CD4-positive, alpha-beta memory T cell (primary cell): ENCODE data around the gene NPBWR2. TPM values are rescaled to one million over a fixed set of nuclear protein-coding genes. Genes with fewer than 3 reads are reported as not detected.

ENCODE experiments used
- CTCF ChIA-PET: fragments of 350-600 bp; sonication (Branson Sonifier 250); formaldehyde crosslinking; loops from one replicate; lab custom pipeline; 2021; ENCODE audit warnings: inconsistent platforms; ENCODE audit not compliant: partially characterized antibody; lab: Charles Lee
- POLR2A ChIA-PET: fragments of 350-600 bp; sonication (Branson Sonifier 250); formaldehyde crosslinking; loops from one replicate; lab custom pipeline; 2021; ENCODE audit not compliant: partially characterized antibody; lab: Charles Lee
- DNase-seq, 5 donors: peaks; one replicate each; pipeline versions ENCODE4 v3.0.0 to v3.0.0-alpha.2; 2020 to 2022; ENCODE audit warnings: mixed read lengths in 1 of 5
- H3K27ac ChIP-seq: one replicate; pipeline ENCODE4 v1.7.0; 2013; ENCODE audit warnings: low read depth, low read length
- H3K27me3 ChIP-seq: 2 replicates; pipeline ENCODE4 v1.7.0; 2013; ENCODE audit warnings: mild to moderate bottlenecking, low read length, moderate library complexity; ENCODE audit not compliant: insufficient read depth
- H3K36me3 ChIP-seq: 2 replicates; pipeline ENCODE4 v1.7.0; 2013; ENCODE audit warnings: mild to moderate bottlenecking, low read length, moderate library complexity; ENCODE audit not compliant: insufficient read depth
- H3K4me1 ChIP-seq: 2 replicates; pipeline ENCODE4 v1.7.0; 2013; ENCODE audit warnings: mild to moderate bottlenecking, low read length, moderate library complexity; ENCODE audit not compliant: insufficient read depth
- H3K4me3 ChIP-seq, 2 donors: one replicate each; pipeline ENCODE4 v1.7.0; 2013; ENCODE audit warnings: low read length in 2 of 2, mild to moderate bottlenecking in 1 of 2
- H3K9me3 ChIP-seq, 2 donors: one replicate each; pipeline ENCODE4 v1.7.0; 2013; ENCODE audit warnings: low read length in 2 of 2, control low read depth in 1 of 2; ENCODE audit not compliant: control insufficient read depth in 1 of 2
- H3K27ac Mint-ChIP-seq, 7 donors: one replicate each; pipeline ENCODE4 v1.8.0; 2020 to 2021; ENCODE audit warnings: mixed read lengths in 7 of 7, mild to moderate bottlenecking in 6 of 7, inconsistent platforms in 3 of 7, moderate library complexity in 3 of 7
- H3K27me3 Mint-ChIP-seq, 2 donors: one replicate each; pipeline ENCODE4 v1.8.0; 2020 to 2021; ENCODE audit warnings: mixed read lengths in 2 of 2
- H3K36me3 Mint-ChIP-seq, 2 donors: one replicate each; pipeline ENCODE4 v1.8.0; 2020 to 2021; ENCODE audit warnings: mixed read lengths in 2 of 2, inconsistent platforms in 1 of 2, mild to moderate bottlenecking in 1 of 2
- H3K4me1 Mint-ChIP-seq, 4 donors: one replicate each; pipeline ENCODE4 v1.8.0; 2020 to 2021; ENCODE audit warnings: mixed read lengths in 4 of 4, mild to moderate bottlenecking in 1 of 4
- H3K4me3 Mint-ChIP-seq, 8 donors: one replicate each; pipeline ENCODE4 v1.8.0; 2020 to 2021; ENCODE audit warnings: mixed read lengths in 8 of 8, mild to moderate bottlenecking in 7 of 8, moderate library complexity in 6 of 8, inconsistent platforms in 3 of 8
- H3K9me3 Mint-ChIP-seq, 8 donors: one replicate each; pipeline ENCODE4 v1.8.0; 2020 to 2021; ENCODE audit warnings: mixed read lengths in 8 of 8, mild to moderate bottlenecking in 5 of 8, inconsistent platforms in 3 of 8, moderate library complexity in 1 of 8
- intact Hi-C: fragments of 100-400 bp; cut with micrococcal nuclease; formaldehyde crosslinking; loops from one replicate; pipeline ENCODE4 v1.15.1; 2023
- polyA plus RNA-seq, 2 donors: library from polyadenylated mRNA; unstranded; fragments of 300-500 nt; fragmentation: Illumina TruSeq; gene quantifications; one replicate each; pipeline ENCODE4 v1.2.3, GENCODE V29; 2021
- total RNA-seq, 2 experiments: library from RNA; stranded (reverse); gene quantifications; one replicate each; pipeline ENCODE4 v1.2.3, GENCODE V29; 2021

The NPBWR2 gene
- total and polyA plus RNA-seq, 4 experiments from 2014 or later: not detected

DNA sequence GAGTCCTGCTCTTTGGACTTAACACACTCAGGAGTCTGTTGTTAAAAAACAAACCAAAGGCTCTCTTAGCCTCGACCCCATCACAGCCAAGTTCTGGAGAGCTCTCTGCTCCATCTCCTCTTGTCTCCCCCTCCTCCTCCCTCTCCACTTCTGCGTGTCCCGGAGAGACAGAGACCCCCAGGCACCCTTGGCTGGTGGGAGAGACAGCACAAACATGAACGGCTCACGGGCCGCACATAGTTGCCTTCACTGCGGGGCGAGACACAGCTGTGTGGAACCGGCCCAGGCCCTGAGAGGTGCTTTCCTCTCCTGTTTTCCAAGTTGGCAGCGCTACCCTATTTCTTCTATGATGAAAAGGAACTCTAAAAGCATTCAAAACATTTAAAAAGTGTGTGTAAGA is 33.6 kb upstream of the NPBWR2 start:
- peaks cover 0 to 4% (median under 1%) of the 10 kb centered on the region in 4 donors for H3K4me1 Mint-ChIP-seq
- Histone ChIP-seq H3K4me1 (no peaks in the 10 kb centered on the region), H3K9me3 (no peaks in the 10 kb centered on the region), H3K27ac (no peak overlapping the region), H3K27me3 (no peaks in the 10 kb centered on the region), H3K4me3 (no peak overlapping the region), H3K36me3 (no peaks in the 10 kb centered on the region)
- peaks cover 0 to 11% (median 9%) of the 10 kb centered on the region in 8 donors for H3K9me3 Mint-ChIP-seq
- intact Hi-C loops: no loop called here
- no peak overlapping the region for H3K27ac Mint-ChIP-seq
- peak overlapping the region in 1 of 8 donors; percentile 20 for H3K4me3 Mint-ChIP-seq
- peaks cover 5 to 8% of the 10 kb centered on the region in 2 donors for H3K27me3 Mint-ChIP-seq
- POLR2A ChIA-PET: no interaction called here
- no peaks in the 10 kb centered on the region for H3K36me3 Mint-ChIP-seq
- CTCF ChIA-PET: interaction anchor here (2.2 kb wide), 1 partner anchor 20 kb away, joined by 8 read pairs; no protein-coding TSS in a partner anchor
- DNase-seq: no peak

DNA sequence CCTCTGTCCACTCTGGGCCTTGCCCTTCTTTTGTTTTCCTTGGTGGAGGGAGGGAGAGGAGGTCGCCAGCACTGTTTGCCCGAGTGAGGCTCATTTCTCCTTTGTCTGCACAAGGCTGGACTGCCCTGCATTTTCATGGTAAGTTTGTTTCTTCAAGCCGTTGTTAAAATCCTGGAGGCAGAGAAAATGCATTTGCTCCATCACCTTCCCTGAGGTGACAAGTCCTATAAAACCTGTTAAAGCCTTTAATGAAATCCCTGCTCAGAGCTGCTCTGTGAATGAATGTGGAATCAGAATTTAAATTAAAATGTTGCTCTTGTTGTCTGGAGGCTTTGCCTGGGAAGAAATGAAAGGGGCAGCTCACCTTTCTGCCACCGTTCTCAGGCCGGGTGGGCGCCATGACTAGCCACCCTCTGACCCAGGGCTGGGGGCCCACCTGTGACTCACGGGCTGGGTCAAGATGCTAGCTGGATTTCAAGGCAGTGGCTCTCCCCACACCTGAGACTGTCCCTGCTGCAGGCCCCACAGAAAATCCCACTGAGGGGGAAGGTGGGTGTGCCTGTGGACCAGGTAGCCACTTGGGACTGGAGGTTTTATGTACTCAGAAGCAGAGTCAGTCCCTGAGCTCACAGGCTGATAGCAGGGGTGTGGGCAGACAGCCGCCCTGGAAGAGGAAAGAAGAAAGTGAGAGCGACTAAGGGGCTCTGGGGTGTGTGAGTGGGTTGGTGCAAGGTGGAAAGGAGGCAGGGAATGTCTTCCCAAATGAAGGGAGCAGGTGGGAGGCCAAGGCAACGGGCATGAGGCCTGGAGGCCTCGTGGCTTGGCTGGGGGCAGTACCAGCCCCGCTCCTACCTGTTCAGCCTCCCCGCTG is 32.9 kb upstream of the NPBWR2 start:
- Mint-ChIP-seq H3K9me3 (peaks cover 0 to 12% (median 7%) of the 10 kb centered on the region in 8 donors), H3K36me3 (no peaks in the 10 kb centered on the region), H3K27me3 (peaks cover 5 to 10% of the 10 kb centered on the region in 2 donors), H3K4me3 (no peak overlapping the region), H3K27ac (peak overlapping the region in 1 of 7 donors; percentile 15), H3K4me1 (peaks cover 0 to 4% (median under 1%) of the 10 kb centered on the region in 4 donors)
- Histone ChIP-seq H3K4me1 (no peaks in the 10 kb centered on the region), H3K27ac (no peak overlapping the region), H3K27me3 (no peaks in the 10 kb centered on the region), H3K4me3 (no peak overlapping the region), H3K9me3 (no peaks in the 10 kb centered on the region), H3K36me3 (no peaks in the 10 kb centered on the region)
- CTCF ChIA-PET: interaction anchor here (2.2 kb wide), 1 partner anchor 20 kb away, joined by 8 read pairs; no protein-coding TSS in a partner anchor
- POLR2A ChIA-PET: no interaction called here
- intact Hi-C loops: no loop called here
- DNase-seq: no peak

DNA sequence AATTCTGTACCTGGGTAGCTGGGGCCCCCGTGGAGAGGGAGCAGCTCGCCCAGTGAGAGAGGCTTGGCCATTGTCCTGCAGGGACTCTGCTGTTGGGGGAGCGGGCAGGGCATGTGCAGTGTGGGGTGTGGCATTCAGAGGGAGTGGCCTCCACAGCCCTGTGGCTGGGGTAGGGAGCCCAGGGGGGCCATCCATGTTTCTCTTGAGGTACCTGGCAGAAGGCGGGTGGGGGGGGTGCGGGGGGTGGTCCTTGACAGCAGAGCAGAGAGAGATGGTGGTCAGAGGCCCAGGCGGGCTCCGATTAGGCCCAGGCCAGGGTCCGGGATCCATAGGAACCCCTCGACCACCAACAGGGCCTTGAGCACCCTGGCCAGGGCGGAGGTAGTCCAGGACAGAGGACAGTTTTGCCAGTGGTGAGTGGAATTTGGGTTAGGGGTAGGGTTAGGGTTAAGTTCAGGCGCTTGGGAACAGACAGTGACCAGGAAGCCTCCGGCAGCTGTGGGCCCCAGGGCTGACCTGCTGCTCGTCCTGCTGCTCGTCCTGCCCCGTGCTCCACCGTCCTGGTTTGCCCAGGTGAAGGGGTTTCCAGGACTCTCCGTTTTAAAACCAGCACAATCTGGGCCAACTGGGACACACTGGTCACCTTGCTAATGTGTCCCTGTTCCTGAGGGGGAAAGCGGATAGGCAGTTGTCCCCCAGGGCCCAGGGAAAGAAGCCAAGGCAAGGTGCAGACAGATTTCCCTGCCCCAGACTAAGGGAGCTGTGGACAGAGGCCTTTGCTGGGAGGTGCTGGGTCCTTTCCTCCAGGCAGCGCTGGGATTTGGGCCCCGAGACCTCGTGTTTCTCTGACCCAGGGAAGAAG is 32.1 kb upstream of the NPBWR2 start:
- Histone ChIP-seq H3K4me3 (no peak overlapping the region), H3K4me1 (no peaks in the 10 kb centered on the region), H3K27ac (no peak overlapping the region), H3K36me3 (no peaks in the 10 kb centered on the region), H3K27me3 (no peaks in the 10 kb centered on the region), H3K9me3 (no peaks in the 10 kb centered on the region)
- H3K9me3 Mint-ChIP-seq: peaks cover 0 to 6% (median 2%) of the 10 kb centered on the region in 8 donors
- no peak for DNase-seq
- H3K4me1 Mint-ChIP-seq: peaks cover 0 to 4% (median under 1%) of the 10 kb centered on the region in 4 donors
- H3K27me3 Mint-ChIP-seq: peaks cover 5 to 10% of the 10 kb centered on the region in 2 donors
- CTCF ChIA-PET: no interaction called here
- H3K36me3 Mint-ChIP-seq: no peaks in the 10 kb centered on the region
- intact Hi-C loops: no loop called here
- POLR2A ChIA-PET: no interaction called here
- H3K27ac Mint-ChIP-seq: no peak overlapping the region
- H3K4me3 Mint-ChIP-seq: no peak overlapping the region

DNA sequence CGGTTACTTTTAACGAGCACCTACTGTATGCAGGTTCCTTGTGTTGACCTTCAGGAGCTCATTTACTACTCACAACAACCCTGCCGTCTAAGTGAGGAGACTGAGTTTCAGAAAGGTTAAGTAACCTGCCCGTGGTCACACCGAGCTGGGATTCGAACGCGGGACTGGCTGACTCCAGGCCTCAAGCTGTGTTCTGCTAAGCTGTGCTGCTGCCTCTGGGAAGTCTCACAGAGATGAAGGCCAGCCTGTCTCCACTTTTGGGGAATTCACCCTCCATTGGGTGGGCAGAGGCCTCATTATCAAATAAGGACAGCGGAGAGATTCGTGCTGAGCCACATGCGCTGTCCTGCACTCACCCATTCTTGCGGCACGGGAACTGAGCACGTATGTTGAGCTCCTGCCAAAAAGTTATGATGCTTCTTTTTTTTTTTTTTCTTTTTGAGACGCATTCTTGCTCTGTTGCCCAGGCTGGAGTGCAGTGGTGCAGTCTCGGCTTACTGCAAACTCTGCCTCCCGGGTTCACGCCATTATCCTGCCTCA is 31.0 kb upstream of the NPBWR2 start:
- no peaks in the 10 kb centered on the region for H3K36me3 ChIP-seq

DNA sequence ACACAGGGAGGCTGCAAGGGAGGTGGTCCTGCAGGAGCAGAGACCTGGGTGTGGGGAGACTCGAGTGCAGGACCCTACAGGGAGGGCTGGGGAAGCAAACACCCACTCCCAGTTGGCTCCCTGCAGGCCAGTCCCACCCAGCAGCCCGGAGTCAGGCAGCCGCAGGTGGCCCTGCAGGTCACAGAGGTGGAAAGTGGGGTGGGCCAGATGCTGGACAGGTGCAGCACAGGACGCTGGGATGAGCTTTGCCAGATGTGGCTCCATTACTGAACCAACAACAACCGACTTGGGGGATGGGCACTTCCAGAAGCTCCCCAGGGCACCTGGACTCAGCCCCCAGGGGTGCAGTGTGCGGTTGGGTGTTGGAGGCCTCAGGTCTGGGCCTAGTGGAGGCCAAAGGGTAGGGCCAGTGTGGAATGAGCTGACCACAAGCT is 30.2 kb upstream of the NPBWR2 start:
- Mint-ChIP-seq H3K9me3 (peaks cover 0 to 3% (median 0%) of the 10 kb centered on the region in 8 donors), H3K4me3 (no peak overlapping the region), H3K4me1 (peaks cover 0 to 4% (median 0%) of the 10 kb centered on the region in 4 donors), H3K36me3 (no peaks in the 10 kb centered on the region), H3K27me3 (peaks cover 2 to 9% of the 10 kb centered on the region in 2 donors), H3K27ac (no peak overlapping the region)
- intact Hi-C loops: no loop called here
- no peak for DNase-seq
- no peaks in the 10 kb centered on the region for H3K4me1 ChIP-seq
- POLR2A ChIA-PET: no interaction called here
- H3K27me3 ChIP-seq: no peaks in the 10 kb centered on the region
- H3K36me3 ChIP-seq: no peaks in the 10 kb centered on the region
- H3K9me3 ChIP-seq: no peaks in the 10 kb centered on the region
- CTCF ChIA-PET: no interaction called here
- no peak overlapping the region for H3K27ac ChIP-seq
- H3K4me3 ChIP-seq: no peak overlapping the region

More for the DNA sequence above, 31.0 kb upstream of the NPBWR2 start:
- Histone ChIP-seq H3K27ac (no peak overlapping the region), H3K4me1 (no peaks in the 10 kb centered on the region), H3K27me3 (no peaks in the 10 kb centered on the region), H3K4me3 (no peak overlapping the region), H3K9me3 (no peaks in the 10 kb centered on the region)
- Mint-ChIP-seq H3K4me1 (peaks cover 0 to 4% (median 0%) of the 10 kb centered on the region in 4 donors), H3K4me3 (no peak overlapping the region), H3K27me3 (peaks cover 2 to 9% of the 10 kb centered on the region in 2 donors), H3K9me3 (peaks cover 0 to 3% (median 0%) of the 10 kb centered on the region in 8 donors), H3K27ac (no peak overlapping the region), H3K36me3 (no peaks in the 10 kb centered on the region)
- intact Hi-C loops: no loop called here
- ChIA-PET POLR2A (no interaction called here), CTCF (no interaction called here)
- DNase-seq: no peak

DNA sequence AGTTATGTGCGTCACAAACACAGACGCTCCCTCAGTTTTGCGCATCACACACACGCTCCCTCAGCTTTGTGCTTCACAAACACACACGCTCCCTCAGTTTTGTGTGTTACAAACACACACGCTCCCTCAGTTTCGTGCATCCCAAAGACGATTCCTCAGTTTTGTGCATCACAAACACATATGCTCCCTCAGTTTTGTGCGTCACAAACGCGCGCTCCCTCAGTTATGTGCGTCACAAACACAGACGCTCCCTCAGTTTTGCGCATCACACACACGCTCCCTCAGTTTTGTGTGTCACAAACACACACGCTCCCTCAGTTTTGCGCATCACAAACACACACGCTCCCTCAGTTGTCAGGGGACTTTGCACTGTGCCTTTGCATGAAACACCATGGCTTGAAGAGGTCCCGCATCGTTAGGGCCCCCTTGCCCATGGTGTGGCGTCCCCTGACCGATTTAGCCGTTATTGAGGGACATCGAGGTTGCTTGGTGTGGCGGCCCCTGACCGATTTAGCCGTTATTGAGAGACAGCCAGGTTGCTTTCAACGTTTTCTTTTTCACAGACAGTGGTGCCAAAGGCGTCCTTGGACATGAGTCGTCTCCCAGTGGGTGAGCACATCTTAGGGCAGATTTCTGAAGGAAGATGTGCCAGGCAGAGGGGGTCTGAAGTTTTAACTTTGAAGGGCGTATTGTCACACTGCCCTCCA is 28.8 kb upstream of the NPBWR2 start:
- Histone ChIP-seq H3K27me3 (no peaks in the 10 kb centered on the region), H3K27ac (no peak overlapping the region), H3K9me3 (no peaks in the 10 kb centered on the region), H3K4me1 (no peaks in the 10 kb centered on the region), H3K4me3 (no peak overlapping the region), H3K36me3 (no peaks in the 10 kb centered on the region)
- ChIA-PET POLR2A (no interaction called here), CTCF (no interaction called here)
- Mint-ChIP-seq H3K27me3 (peaks cover 0 to 3% of the 10 kb centered on the region in 2 donors), H3K4me3 (no peak overlapping the region), H3K9me3 (peaks cover 0 to 3% (median 0%) of the 10 kb centered on the region in 8 donors), H3K4me1 (no peaks in the 10 kb centered on the region), H3K36me3 (no peaks in the 10 kb centered on the region), H3K27ac (peak overlapping the region in 3 of 7 donors; percentile 32 to 72 (median 50))
- intact Hi-C loops: no loop called here
- no peak for DNase-seq
